Vagina (tissue), 2 donors: ENCODE results near the gene EVPLL. TPM values are rescaled to one million over a fixed set of nuclear protein-coding genes. Genes with fewer than 3 reads are reported as not detected.
"Not testable (repeated sequence)": the region's sequence is repeated elsewhere in the genome, so short reads cannot be mapped to it uniquely, and the experiment has no call there.

Source experiments
- DNase-seq, 2 donors: peaks; one replicate each; pipeline ENCODE4 v3.0.0-alpha.2; 2017; ENCODE audit errors: extremely low spot score in 2 of 2
- H3K27ac ChIP-seq: fragments of 200-600 bp; sonication (generic); one replicate; pipeline ENCODE4 v1.5.1; 2019
- H3K27me3 ChIP-seq: fragments of 200-600 bp; sonication (generic); one replicate; pipeline ENCODE4 v1.5.1; 2019
- H3K36me3 ChIP-seq, 2 donors: fragments of 200-600 bp; sonication (generic); one replicate each; pipeline ENCODE4 v1.5.1; 2017 to 2019
- H3K4me1 ChIP-seq: fragments of 200-600 bp; sonication (generic); one replicate; pipeline ENCODE4 v1.5.1; 2019
- H3K4me3 ChIP-seq, 2 donors: fragments of 200-600 bp; sonication (generic); 1 replicate in 1 of 2; 2 replicates in 1 of 2; pipeline ENCODE4 v1.5.1; 2016 to 2019
- H3K9me3 ChIP-seq: fragments of 200-600 bp; sonication (generic); one replicate; pipeline ENCODE4 v1.5.1; 2019
- POLR2A ChIP-seq, 2 donors: fragments of 450-650 bp; IDR thresholded peaks; one replicate each; pipeline ENCODE4 v1.6.1; 2017; ENCODE audit warnings: antibody characterized with exemption in 2 of 2, mild to moderate bottlenecking in 2 of 2, moderate library complexity in 2 of 2
- POLR2AphosphoS5 ChIP-seq, 2 donors: sonication (generic); formaldehyde crosslinking; IDR thresholded peaks; one replicate each; pipeline ENCODE4 v1.9.0; 2017; ENCODE audit warnings: antibody characterized with exemption in 2 of 2, mild to moderate bottlenecking in 2 of 2, low read depth in 1 of 2; ENCODE audit not compliant: insufficient read depth in 1 of 2
- intact Hi-C: fragments of 100-400 bp; cut with DNase I; formaldehyde crosslinking; loops from one replicate; pipeline ENCODE4 v1.15.1; 2023
- total RNA-seq: library from RNA; depleted of rRNA; stranded (reverse); fragments of >200 nt; gene quantifications from one replicate; pipeline ENCODE4 v1.2.3, GENCODE V29; 2016
- TF ChIP-seq, protein P1 (sequence below), 3 experiments: fragments of 450-650 bp in 2 of 3; fragments of 200-600 bp in 1 of 3; sonication (generic) in 1 of 3; IDR thresholded peaks; one replicate each; pipeline ENCODE4 v1.5.1; 2017 to 2019; ENCODE audit warnings: antibody characterized with exemption in 3 of 3, mild to moderate bottlenecking in 2 of 3, moderate library complexity in 2 of 3

Gene EVPLL
- total RNA-seq, 1 donor from 2014 or later = 16.7 TPM

DNA sequence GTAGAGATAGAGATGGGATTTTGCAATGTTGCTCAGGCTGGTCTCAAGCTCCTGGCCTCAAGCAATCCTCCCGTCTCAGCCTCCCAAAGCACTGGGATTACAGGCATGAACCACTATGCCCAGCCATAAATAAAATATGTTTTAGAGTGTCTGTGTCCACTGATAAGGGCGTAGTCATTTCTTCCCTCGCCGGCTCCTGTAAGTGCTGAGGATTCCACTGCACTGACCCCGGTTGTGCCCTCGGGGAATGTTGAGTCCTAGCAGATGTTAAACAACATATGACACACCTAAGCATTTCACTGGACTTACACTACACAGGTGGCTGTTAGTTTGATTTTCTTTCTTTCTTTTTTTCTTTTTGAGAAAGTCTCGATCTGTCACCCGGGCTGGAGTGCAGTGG is 8.6 kb upstream of the EVPLL start:
- intact Hi-C loops = no loop called here

DNA sequence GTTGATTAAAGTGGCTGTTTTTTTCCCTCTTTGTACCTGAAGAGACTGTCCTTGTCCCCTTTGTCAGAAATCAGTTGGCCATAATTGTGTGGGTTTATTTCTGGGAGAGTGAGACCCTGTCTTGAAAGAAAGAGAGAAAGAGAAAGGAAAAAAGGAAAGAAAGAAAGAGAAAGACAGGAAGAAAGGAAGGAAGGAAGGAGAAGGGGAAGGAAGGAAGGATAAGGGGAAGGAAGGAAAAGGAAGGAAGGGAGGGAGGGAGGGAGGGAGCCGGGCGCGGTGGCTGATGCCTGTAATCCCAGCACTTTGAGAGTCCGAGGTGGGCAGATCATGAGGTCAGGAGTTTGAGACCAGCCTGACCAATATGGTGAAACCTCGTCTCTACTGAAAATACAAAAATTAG is 6.8 kb upstream of the EVPLL start:
- H3K36me3 ChIP-seq = no peaks in the 10 kb centered on the region
- H3K4me1 ChIP-seq = no peaks in the 10 kb centered on the region
- H3K4me3 ChIP-seq = no peak overlapping the region
- H3K27me3 ChIP-seq = no peaks in the 10 kb centered on the region
- H3K9me3 ChIP-seq = no peaks in the 10 kb centered on the region
- DNase-seq = no peak
- H3K27ac ChIP-seq = no peak overlapping the region
- no peak for TF ChIP-seq POLR2A (IDR thresholded peaks at IDR 0.05)
- TF ChIP-seq, protein P1, sequence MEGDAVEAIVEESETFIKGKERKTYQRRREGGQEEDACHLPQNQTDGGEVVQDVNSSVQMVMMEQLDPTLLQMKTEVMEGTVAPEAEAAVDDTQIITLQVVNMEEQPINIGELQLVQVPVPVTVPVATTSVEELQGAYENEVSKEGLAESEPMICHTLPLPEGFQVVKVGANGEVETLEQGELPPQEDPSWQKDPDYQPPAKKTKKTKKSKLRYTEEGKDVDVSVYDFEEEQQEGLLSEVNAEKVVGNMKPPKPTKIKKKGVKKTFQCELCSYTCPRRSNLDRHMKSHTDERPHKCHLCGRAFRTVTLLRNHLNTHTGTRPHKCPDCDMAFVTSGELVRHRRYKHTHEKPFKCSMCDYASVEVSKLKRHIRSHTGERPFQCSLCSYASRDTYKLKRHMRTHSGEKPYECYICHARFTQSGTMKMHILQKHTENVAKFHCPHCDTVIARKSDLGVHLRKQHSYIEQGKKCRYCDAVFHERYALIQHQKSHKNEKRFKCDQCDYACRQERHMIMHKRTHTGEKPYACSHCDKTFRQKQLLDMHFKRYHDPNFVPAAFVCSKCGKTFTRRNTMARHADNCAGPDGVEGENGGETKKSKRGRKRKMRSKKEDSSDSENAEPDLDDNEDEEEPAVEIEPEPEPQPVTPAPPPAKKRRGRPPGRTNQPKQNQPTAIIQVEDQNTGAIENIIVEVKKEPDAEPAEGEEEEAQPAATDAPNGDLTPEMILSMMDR (IDR thresholded peaks at IDR 0.05) = no peak
- no peak for TF ChIP-seq POLR2AphosphoS5 (IDR thresholded peaks at IDR 0.05; ENCODE audit: insufficient read depth in 1 of 2, low read depth in 1 of 2)
- intact Hi-C loops = no loop called here

More for the DNA sequence above, 8.6 kb upstream of the EVPLL start:
- Histone ChIP-seq H3K27me3 (no peaks in the 10 kb centered on the region), H3K9me3 (no peaks in the 10 kb centered on the region), H3K4me3 (no peak overlapping the region), H3K27ac (no peak overlapping the region), H3K4me1 (peaks cover 1% of the 10 kb centered on the region), H3K36me3 (no peaks in the 10 kb centered on the region)
- DNase-seq = no peak
- TF ChIP-seq POLR2A (IDR thresholded peaks at IDR 0.05) = no peak
- TF ChIP-seq, protein P1 (IDR thresholded peaks at IDR 0.05) = no peak
- no peak for TF ChIP-seq POLR2AphosphoS5 (IDR thresholded peaks at IDR 0.05; ENCODE audit: insufficient read depth in 1 of 2, low read depth in 1 of 2)

DNA sequence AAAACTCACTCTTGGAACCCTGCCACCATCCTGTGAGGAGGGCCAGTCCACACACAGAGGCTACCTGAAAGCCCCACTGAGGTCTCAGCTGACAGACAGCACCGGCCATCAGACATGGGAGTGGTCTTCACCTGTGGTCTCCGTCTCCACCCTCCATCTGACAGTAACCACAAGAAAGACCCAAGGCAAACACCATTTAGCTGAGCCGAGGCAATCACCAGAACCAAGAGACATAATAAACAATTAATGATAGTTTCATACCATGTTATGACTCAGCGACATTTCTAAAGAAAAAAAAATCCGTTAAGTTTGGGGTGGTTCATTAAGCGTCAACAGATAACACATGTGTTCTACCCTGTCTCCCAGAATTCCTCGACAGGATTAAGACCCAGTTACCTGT is 6.1 kb upstream of the EVPLL start:
- H3K9me3 ChIP-seq = no peaks in the 10 kb centered on the region
- no peak for DNase-seq
- no peaks in the 10 kb centered on the region for H3K36me3 ChIP-seq
- TF ChIP-seq, protein P1 (IDR thresholded peaks at IDR 0.05) = no peak
- TF ChIP-seq POLR2A (IDR thresholded peaks at IDR 0.05) (no peak), POLR2AphosphoS5 (IDR thresholded peaks at IDR 0.05; ENCODE audit: insufficient read depth in 1 of 2, low read depth in 1 of 2) (no peak)
- H3K4me3 ChIP-seq = no peak overlapping the region
- H3K27me3 ChIP-seq = no peaks in the 10 kb centered on the region
- intact Hi-C loops = no loop called here
- no peak overlapping the region for H3K27ac ChIP-seq
- peaks cover 4% of the 10 kb centered on the region for H3K4me1 ChIP-seq

DNA sequence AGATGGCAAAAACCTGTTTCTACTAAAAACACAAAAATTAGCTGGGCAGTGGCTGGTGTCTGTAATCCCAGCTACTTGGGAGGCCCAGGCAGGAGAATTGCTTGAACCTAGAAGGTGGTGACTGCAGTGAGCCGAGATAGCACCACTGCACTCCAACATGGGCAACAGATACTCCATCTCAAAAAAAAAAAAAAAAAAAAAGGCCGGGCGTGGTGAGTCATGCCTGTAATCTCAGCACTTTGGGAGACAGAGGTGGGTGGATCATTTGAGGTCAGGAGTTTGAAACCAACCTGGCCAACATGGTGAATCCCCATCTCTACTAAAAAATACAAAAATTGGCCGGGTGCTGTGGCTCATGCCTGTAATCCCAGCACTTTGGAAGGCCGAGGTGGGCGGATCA is 4.4 kb upstream of the EVPLL start:
- H3K27ac ChIP-seq, H3K9me3 ChIP-seq, H3K36me3 ChIP-seq, intact Hi-C loops, H3K4me3 ChIP-seq, DNase-seq, H3K27me3 ChIP-seq: not testable (repeated sequence)
- peaks cover 11% of the 10 kb centered on the region for H3K4me1 ChIP-seq

DNA sequence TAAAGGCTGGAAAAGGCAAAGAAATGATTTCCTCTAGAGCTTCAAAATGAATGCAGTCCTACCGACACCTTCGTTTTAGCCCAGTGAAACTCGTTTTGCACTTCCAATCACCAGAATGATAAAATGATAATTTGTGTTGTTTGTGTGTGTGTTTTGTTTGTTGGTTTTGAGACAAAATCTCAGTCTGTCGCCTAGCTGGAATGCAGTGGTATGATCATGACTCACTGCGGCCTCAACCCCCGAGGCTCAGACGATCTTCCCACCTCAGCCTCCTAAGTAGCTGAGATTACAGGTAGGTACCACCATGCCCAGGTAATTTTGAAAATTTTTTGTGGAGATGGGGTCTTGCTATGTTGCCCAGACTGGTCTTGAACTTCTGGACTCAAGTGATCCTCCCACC is 3.4 kb upstream of the EVPLL start:
- Histone ChIP-seq H3K4me3 (no peak overlapping the region), H3K27me3 (no peaks in the 10 kb centered on the region), H3K4me1 (peaks cover 11% of the 10 kb centered on the region), H3K27ac (no peak overlapping the region), H3K36me3 (no peaks in the 10 kb centered on the region), H3K9me3 (no peaks in the 10 kb centered on the region)
- intact Hi-C loops = no loop called here
- TF ChIP-seq POLR2AphosphoS5 (IDR thresholded peaks at IDR 0.05; ENCODE audit: insufficient read depth in 1 of 2, low read depth in 1 of 2) (no peak), POLR2A (IDR thresholded peaks at IDR 0.05) (no peak)
- TF ChIP-seq, protein P1 (IDR thresholded peaks at IDR 0.05) = no peak
- DNase-seq = no peak

DNA sequence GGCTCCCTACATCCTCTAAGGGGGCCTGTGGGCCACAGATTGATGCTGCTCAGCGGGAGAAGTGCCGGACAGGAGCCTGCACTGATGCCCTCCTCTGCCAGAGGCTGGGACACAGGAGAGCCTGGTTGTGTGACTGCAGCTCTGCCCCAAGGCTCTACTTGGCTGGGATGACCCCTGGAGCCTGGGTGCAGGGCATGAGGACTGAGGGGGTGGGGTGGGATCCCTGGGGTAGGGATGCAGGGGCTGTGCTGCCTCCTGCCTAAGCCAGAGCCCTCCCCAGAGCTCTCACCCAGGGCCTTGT is 577 bp downstream of the EVPLL start:
- DNase-seq = no peak
- Histone ChIP-seq H3K4me3 (peak overlapping the region in 1 of 2 donors; percentile 44), H3K4me1 (peaks cover 11% of the 10 kb centered on the region), H3K27me3 (no peaks in the 10 kb centered on the region), H3K27ac (peak overlapping the region; percentile 86), H3K36me3 (no peaks in the 10 kb centered on the region), H3K9me3 (no peaks in the 10 kb centered on the region)
- intact Hi-C loops = no loop called here
- TF ChIP-seq, protein P1 (IDR thresholded peaks at IDR 0.05) = no peak
- no peak for TF ChIP-seq POLR2AphosphoS5 (IDR thresholded peaks at IDR 0.05; ENCODE audit: insufficient read depth in 1 of 2, low read depth in 1 of 2)
- TF ChIP-seq POLR2A (IDR thresholded peaks at IDR 0.05) = no peak

DNA sequence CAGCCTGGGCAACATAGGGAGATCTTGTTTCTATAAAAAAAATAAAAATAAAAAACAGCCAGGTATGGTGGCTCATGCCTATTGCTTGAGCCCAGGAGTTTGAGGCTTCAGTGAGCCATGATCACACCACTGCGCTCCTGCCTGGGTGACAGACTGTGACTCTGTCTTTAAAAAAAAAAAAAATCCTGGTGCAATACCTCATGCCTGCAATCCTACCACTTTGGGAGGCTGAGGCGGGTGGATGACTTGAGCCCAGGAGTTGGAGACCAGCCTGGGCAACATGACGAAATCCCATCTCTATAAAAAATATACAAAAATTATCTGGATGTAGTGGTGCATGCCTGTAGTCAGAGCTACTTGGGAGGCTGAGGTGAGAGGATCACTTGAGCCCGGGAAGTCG is 1.0 kb downstream of the EVPLL start:
- H3K9me3 ChIP-seq, DNase-seq, H3K27me3 ChIP-seq, intact Hi-C loops, H3K36me3 ChIP-seq: not testable (repeated sequence)
- peak overlapping the region in 1 of 2 donors; percentile 44 for H3K4me3 ChIP-seq
- peak overlapping the region; percentile 86 for H3K27ac ChIP-seq
- H3K4me1 ChIP-seq = peaks cover 11% of the 10 kb centered on the region
